ENCODE results near the gene CDHR2. TPM values are rescaled to one million over a fixed set of nuclear protein-coding genes. Genes with fewer than 3 reads are reported as not detected.

Gene CDHR2
- total and polyA plus RNA-seq, 11 donors = 0.07 to 0.67 (median 0.35) TPM; not detected in 6

DNA sequence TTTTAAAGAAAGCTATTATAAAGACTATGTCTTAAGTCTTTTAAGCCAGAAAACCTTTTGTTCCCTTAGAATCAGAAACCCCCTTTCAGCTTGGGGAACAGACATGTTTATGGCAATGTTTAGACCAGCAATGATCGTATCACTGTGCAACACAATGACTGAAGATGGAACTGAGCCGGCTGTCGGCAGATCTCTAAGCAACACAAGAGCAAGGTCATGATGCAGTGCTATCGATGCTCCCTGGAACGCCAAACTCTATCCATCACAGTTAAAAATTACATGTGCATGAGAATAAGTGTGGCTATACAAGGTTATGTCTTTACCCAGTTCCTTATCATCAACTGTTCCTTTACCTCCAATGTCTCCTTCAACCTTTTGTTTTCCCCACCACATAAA, 10.2 kb upstream of the CDHR2 start:
- peaks cover 15 to 71% (median 47%) of the 10 kb centered on the region in 12 donors for H3K4me1 ChIP-seq

GRCh38 chr5:176540476-176540899, 8.7 kb upstream of the CDHR2 start:
- Histone ChIP-seq H3K4me1 (peaks cover under 1 to 67% (median 33%) of the 10 kb centered on the region in 12 donors), H3K4me3 (no peak overlapping the region), H3K27ac (peak overlapping the region in 1 of 12 donors; percentile 90), H3K9me3 (no peaks in the 10 kb centered on the region), H3K27me3 (no peaks in the 10 kb centered on the region), H3K36me3 (no peaks in the 10 kb centered on the region)
- ATAC-seq (no peak), DNase-seq (peak in 1 of 5 donors; percentile 13)
- TF ChIP-seq CTCF (IDR thresholded peaks at IDR 0.05) (no peak), POLR2A (IDR thresholded peaks at IDR 0.05) (no peak)
- 85 to 90% (median 90%) methylated on average over 8 of the region's 8 CpGs for WGBS, 4 donors
- intact Hi-C loops (cut with DNase I) = loop anchor here in 6 of 10 donors (5.0 to 10.0 kb wide), 4 partner anchors 93 to 126 kb away; partner anchors contain the start of genes CLTB (in 4 of the 6) and FAF2 (in 3 of the 6)

More for the DNA sequence above, 10.2 kb upstream of the CDHR2 start:
- no peak overlapping the region for H3K4me3 ChIP-seq
- H3K27me3 ChIP-seq = no peaks in the 10 kb centered on the region
- DNase-seq (peak in 2 of 5 donors; percentile 2 to 7), ATAC-seq (no peak)
- intact Hi-C loops (cut with DNase I) = loop anchor here in 6 of 10 donors (5.0 to 10.0 kb wide), 6 partner anchors 92 to 466 kb away; partner anchors contain the start of genes FAF2 (in 4 of the 6), CLTB (in 2 of the 6), ARL10 (in 1 of the 6) and HIGD2A (in 1 of the 6)
- TF ChIP-seq POLR2A (IDR thresholded peaks at IDR 0.05) (no peak), CTCF (IDR thresholded peaks at IDR 0.05) (no peak)
- H3K27ac ChIP-seq = peak overlapping the region in 3 of 12 donors; percentile 97 to 100 (median 99)
- H3K36me3 ChIP-seq = no peaks in the 10 kb centered on the region
- 25 to 41% (median 29%) methylated on average over 5 of the region's 5 CpGs for WGBS, 4 donors
- no peaks in the 10 kb centered on the region for H3K9me3 ChIP-seq

GRCh38 chr5:176540956-176541337, 8.2 kb upstream of the CDHR2 start:
- H3K4me3 ChIP-seq = peak overlapping the region in 1 of 12 donors; percentile 75

More at GRCh38 chr5:176540956-176541337, 8.2 kb upstream of the CDHR2 start:
- Histone ChIP-seq H3K27ac (peak overlapping the region in 7 of 12 donors; percentile 73 to 98 (median 83)), H3K9me3 (no peaks in the 10 kb centered on the region), H3K36me3 (no peaks in the 10 kb centered on the region), H3K4me1 (peaks cover 0 to 62% (median 29%) of the 10 kb centered on the region in 12 donors), H3K27me3 (no peaks in the 10 kb centered on the region)
- 85 to 98% (median 89%) methylated on average over 8 of the region's 8 CpGs for WGBS, 4 donors
- intact Hi-C loops (cut with DNase I) = loop anchor here in 6 of 10 donors (5.0 to 10.0 kb wide), 4 partner anchors 94 to 126 kb away; partner anchors contain the start of genes CLTB (in 4 of the 6) and FAF2 (in 3 of the 6)
- TF ChIP-seq CTCF (IDR thresholded peaks at IDR 0.05) = no peak
- no peak for TF ChIP-seq POLR2A (IDR thresholded peaks at IDR 0.05)
- DNase-seq (peak in 1 of 5 donors; percentile 13), ATAC-seq (no peak)

All from heart left ventricle (tissue), 16 donors.